Measurements from ENCODE around the gene PFKFB3. TPM values are rescaled to one million over a fixed set of nuclear protein-coding genes. Genes with fewer than 3 reads are reported as not detected.

The PFKFB3 gene
- total RNA-seq, 4 donors from 2014 or later = 8.4 to 11.8 (median 9.4) TPM

GRCh38 chr10:6299743-6300105 lies 97.0 kb downstream of the PFKFB3 start:
- H3K9me3 ChIP-seq = no peaks in the 10 kb centered on the region
- TF ChIP-seq CTCF (IDR thresholded peaks at IDR 0.05) = no peak
- TF ChIP-seq POLR2A (IDR thresholded peaks at IDR 0.05) = no peak
- DNase-seq = no peak
- peaks cover 0 to 16% of the 10 kb centered on the region in 2 donors for H3K4me1 ChIP-seq
- intact Hi-C loops (cut with DNase I) = no loop called here
- no peaks in the 10 kb centered on the region for H3K27me3 ChIP-seq
- H3K4me3 ChIP-seq (replicated peaks in 1 of 3) = no peak overlapping the region
- WGBS, 2 donors = 100% methylated on average over 2 of the region's 2 CpGs
- no peaks in the 10 kb centered on the region for H3K36me3 ChIP-seq
- no peak overlapping the region for H3K27ac ChIP-seq

GRCh38 chr10:6300106-6300783 lies 97.5 kb downstream of the PFKFB3 start:
- Histone ChIP-seq H3K4me1 (peaks cover 0 to 16% of the 10 kb centered on the region in 2 donors), H3K27ac (no peak overlapping the region), H3K36me3 (no peaks in the 10 kb centered on the region), H3K27me3 (no peaks in the 10 kb centered on the region), H3K9me3 (no peaks in the 10 kb centered on the region), H3K4me3 (replicated peaks in 1 of 3) (no peak overlapping the region)
- 54 to 67% methylated on average over 14 of the region's 14 CpGs for WGBS, 2 donors
- TF ChIP-seq CTCF (IDR thresholded peaks at IDR 0.05) = no peak
- TF ChIP-seq POLR2A (IDR thresholded peaks at IDR 0.05) = no peak
- DNase-seq = peak in 1 of 2 donors; percentile 8
- intact Hi-C loops (cut with DNase I) = no loop called here

GRCh38 chr10:6300784-6301460 lies 98.2 kb downstream of the PFKFB3 start:
- Histone ChIP-seq H3K27ac (no peak overlapping the region), H3K27me3 (no peaks in the 10 kb centered on the region), H3K4me1 (peaks cover 0 to 16% of the 10 kb centered on the region in 2 donors), H3K9me3 (no peaks in the 10 kb centered on the region), H3K36me3 (no peaks in the 10 kb centered on the region), H3K4me3 (replicated peaks in 1 of 3) (no peak overlapping the region)
- DNase-seq = no peak
- 87 to 90% methylated on average over 5 of the region's 5 CpGs for WGBS, 2 donors
- TF ChIP-seq CTCF (IDR thresholded peaks at IDR 0.05) = no peak
- TF ChIP-seq POLR2A (IDR thresholded peaks at IDR 0.05) = no peak
- intact Hi-C loops (cut with DNase I) = no loop called here

- H3K27ac ChIP-seq = no peak overlapping the region
- TF ChIP-seq POLR2A (IDR thresholded peaks at IDR 0.05) (no peak), CTCF (IDR thresholded peaks at IDR 0.05) (no peak)
Observed at GRCh38 chr10:6301488-6302075, 98.8 kb downstream of the PFKFB3 start.

More at GRCh38 chr10:6301488-6302075, 98.8 kb downstream of the PFKFB3 start:
- Histone ChIP-seq H3K4me1 (peaks cover 0 to 15% of the 10 kb centered on the region in 2 donors), H3K27me3 (no peaks in the 10 kb centered on the region), H3K9me3 (no peaks in the 10 kb centered on the region), H3K4me3 (replicated peaks in 1 of 3) (no peak overlapping the region), H3K36me3 (no peaks in the 10 kb centered on the region)
- 82 to 88% methylated on average over 7 of the region's 7 CpGs for WGBS, 2 donors
- DNase-seq = no peak
- intact Hi-C loops (cut with DNase I) = no loop called here

Small RNA genes lying within 50 kb of the gene (small RNA-seq; reads per million reads assigned to genes)
- gene RF00019 = not detected

Other genes starting within 250 kb of the PFKFB3 start
- 10 to 100 TPM; 10.6 to 34.3 (median 22.8) TPM for gene IL15RA, start 225.4 kb upstream of the PFKFB3 start, total RNA-seq
- 10 to 100 TPM in 1 of 4 donors, 1 to 10 TPM in 3; 1.7 to 11.3 (median 2.3) TPM for gene IL2RA, start 140.6 kb upstream of the PFKFB3 start, total RNA-seq
- gene RBM17, start 113.9 kb upstream of the PFKFB3 start, total RNA-seq = 10 to 100 TPM; 64.3 to 93.3 (median 81.7) TPM